Measurements from ENCODE around the gene IRF2.
"Not testable (repeated sequence)": the region's sequence is repeated elsewhere in the genome, so short reads cannot be mapped to it uniquely, and the experiment has no call there.

The IRF2 gene

GRCh38 chr4:184343502-184344177 lies 130.7 kb downstream of the IRF2 start:
- DNase-seq, result no peak

GRCh38 chr4:184342857-184343237 lies 131.5 kb downstream of the IRF2 start:
- not testable (repeated sequence) for DNase-seq

GRCh38 chr4:184342167-184342856 lies 132.0 kb downstream of the IRF2 start:
- DNase-seq, result no peak

- DNase-seq, result not testable (repeated sequence)
Observed at GRCh38 chr4:184339398-184340193, 134.8 kb downstream of the IRF2 start.

GRCh38 chr4:184337907-184338306 lies 136.4 kb downstream of the IRF2 start:
- DNase-seq, result no peak

All from effector CD4-positive, alpha-beta T cell (primary cell).